HCT116 (cell line): ENCODE measurements around the gene SHANK1. TPM values are rescaled to one million over a fixed set of nuclear protein-coding genes. Genes with fewer than 3 reads are reported as not detected.

Source experiments
- ATAC-seq: fragments of 200-7000 bp; cut with Tn5 transposase; 2 replicates; pipeline ENCODE4 v1.9.1; 2020; ENCODE audit warnings: mild to moderate bottlenecking, moderate library complexity
- BruUV-seq: library from RNA; stranded (reverse); fragments of 400-500 nt; replicated peaks from 2 replicates; lab custom pipeline; 2021; lab: Mats Ljungman, UMichigan
- CTCF ChIA-PET: fragments of 300-600 bp; sonication (Branson Sonifier 250); formaldehyde crosslinking; loops from one replicate; lab custom pipeline; 2021; ENCODE audit warnings: antibody characterized with exemption; lab: Charles Lee
- POLR2A ChIA-PET: fragments of 300-600, 350-600 bp; sonication (Branson Sonifier 250); formaldehyde crosslinking; loops from one replicate; lab custom pipeline; 2021; ENCODE audit warnings: antibody characterized with exemption; lab: Charles Lee
- RAD21 ChIA-PET, 2 experiments: fragments of 300-600 bp; sonication (Branson Sonifier 250); formaldehyde crosslinking; loops; one replicate each; lab custom pipeline; 2023; ENCODE audit warnings: low total read pairs in 2 of 2; ENCODE audit not compliant: uncharacterized antibody in 2 of 2, unreplicated experiment in 2 of 2, low non-redundant PET in 1 of 2; lab: Charles Lee
- DNase-seq: peaks from one replicate; pipeline ENCODE4 v3.0.0-alpha.2; 2010; ENCODE audit warnings: low read depth, low spot score
- H2AFZ ChIP-seq: fragments of 200-600 bp; shearing (Covaris generic), sonication (generic); 2 replicates; pipeline ENCODE4 v1.6.1; 2017; ENCODE audit warnings: low read depth, mixed run types, mixed read lengths, antibody characterized with exemption, low read length; ENCODE audit not compliant: poor library complexity, severe bottlenecking
- H3K27ac ChIP-seq: 2 replicates; pipeline ENCODE4 v1.5.1; 2012; ENCODE audit warnings: low read depth, low read length
- H3K27me3 ChIP-seq: fragments of 200-600 bp; sonication (generic); 2 replicates; pipeline ENCODE4 v1.6.1; 2016; ENCODE audit warnings: mixed run types, low read length, mixed read lengths; ENCODE audit not compliant: insufficient read depth
- H3K36me3 ChIP-seq, 2 experiments: fragments of 200-500 bp in 1 of 2; fragments of 200-600 bp in 1 of 2; sonication (Bioruptor generic) in 1 of 2; sonication (generic) in 1 of 2; 2 replicates each; pipeline versions ENCODE4 v1.5.1 to v1.6.1; 2014 to 2016; ENCODE audit warnings: low read length in 2 of 2, inconsistent platforms in 1 of 2, mixed read lengths in 1 of 2, mixed run types in 1 of 2; ENCODE audit not compliant: insufficient read depth in 2 of 2, control insufficient read depth in 1 of 2
- H3K4me1 ChIP-seq, 2 experiments: fragments of 200-600 bp in 1 of 2; sonication (generic) in 1 of 2; 2 replicates each; pipeline versions ENCODE4 v1.5.1 to v1.6.1; 2012 to 2017; ENCODE audit warnings: low read length in 2 of 2, inconsistent platforms in 1 of 2, mild to moderate bottlenecking in 1 of 2, mixed read lengths in 1 of 2, mixed run types in 1 of 2, moderate library complexity in 1 of 2; ENCODE audit not compliant: insufficient read depth in 2 of 2, control insufficient read depth in 1 of 2
- H3K4me2 ChIP-seq: fragments of 200-600 bp; sonication (generic); 2 replicates; pipeline ENCODE4 v1.6.1; 2017; ENCODE audit warnings: mixed run types, low read length, mixed read lengths
- H3K4me3 ChIP-seq, 2 experiments: fragments of 200-600 bp in 1 of 2; sonication (generic) in 1 of 2; replicated peaks in 1 of 2; 2 replicates each; pipeline ENCODE4 v1.5.1; 2011 to 2016; ENCODE audit warnings: low read length in 2 of 2, control low read depth in 1 of 2, low read depth in 1 of 2, mild to moderate bottlenecking in 1 of 2, mixed read lengths in 1 of 2, mixed run types in 1 of 2
- H3K79me2 ChIP-seq: fragments of 200-600 bp; sonication (generic); 2 replicates; pipeline ENCODE4 v1.6.1; 2017; ENCODE audit warnings: mild to moderate bottlenecking, mixed run types, low read length, moderate library complexity, mixed read lengths; ENCODE audit not compliant: insufficient read depth
- H3K9ac ChIP-seq: fragments of 200-600 bp; sonication (generic); 2 replicates; pipeline ENCODE4 v1.6.1; 2016; ENCODE audit warnings: low read length, mixed read lengths
- H3K9me2 ChIP-seq: fragments of 200-600 bp; sonication (generic), shearing (Covaris generic); 2 replicates; pipeline ENCODE4 v1.6.1; 2017; ENCODE audit warnings: mixed run types, mild to moderate bottlenecking, moderate library complexity; ENCODE audit not compliant: insufficient read depth
- H3K9me3 ChIP-seq, 2 experiments: fragments of 200-500 bp in 1 of 2; fragments of 200-600 bp in 1 of 2; sonication (Bioruptor generic) in 1 of 2; sonication (generic) in 1 of 2; 2 replicates each; pipeline ENCODE4 v1.6.1; 2014 to 2017; ENCODE audit warnings: low read length in 2 of 2, mixed read lengths in 2 of 2, inconsistent platforms in 1 of 2, low read depth in 1 of 2, mild to moderate bottlenecking in 1 of 2, mixed run types in 1 of 2, moderate library complexity in 1 of 2; ENCODE audit not compliant: control insufficient read depth in 1 of 2, insufficient read depth in 1 of 2
- H4K20me1 ChIP-seq: fragments of 200-600 bp; sonication (generic), shearing (Covaris generic); 2 replicates; pipeline ENCODE4 v1.6.1; 2017; ENCODE audit warnings: mixed run types, mild to moderate bottlenecking, moderate library complexity; ENCODE audit not compliant: insufficient read depth
- ATF3 ChIP-seq: IDR thresholded peaks from 2 replicates; pipeline ENCODE4 v1.6.1; 2012
- CBX3 ChIP-seq: IDR thresholded peaks from 2 replicates; pipeline ENCODE4 v1.6.1; 2012; ENCODE audit warnings: low read depth
- EGR1 ChIP-seq: IDR thresholded peaks from 2 replicates; pipeline ENCODE4 v1.6.1; 2012; ENCODE audit warnings: low read depth
- ELF1 ChIP-seq: IDR thresholded peaks from 2 replicates; pipeline ENCODE4 v1.6.1; 2012; ENCODE audit warnings: low read depth, borderline replicate concordance
- EZH2 ChIP-seq: fragments of 200-600 bp; sonication (generic); IDR thresholded peaks from 2 replicates; pipeline ENCODE4 v1.6.1; 2017; ENCODE audit warnings: antibody characterized with exemption, mixed run types
- MAX ChIP-seq: IDR thresholded peaks from 2 replicates; pipeline ENCODE4 v1.6.1; 2012
- POLR2A ChIP-seq: IDR thresholded peaks from 2 replicates; pipeline ENCODE4 v1.7.0; 2011; ENCODE audit warnings: borderline replicate concordance; ENCODE audit not compliant: insufficient read depth, insufficient read length; ENCODE audit errors: extremely low read depth
- POLR2AphosphoS5 ChIP-seq: IDR thresholded peaks from 2 replicates; pipeline ENCODE4 v1.6.1; 2011; ENCODE audit warnings: mild to moderate bottlenecking, low read depth, low read length, moderate library complexity
- SP1 ChIP-seq: IDR thresholded peaks from 2 replicates; pipeline ENCODE4 v1.6.1; 2012; ENCODE audit warnings: low read depth
- SRF ChIP-seq: IDR thresholded peaks from 2 replicates; pipeline ENCODE4 v1.6.1; 2012; ENCODE audit warnings: low read depth
- YY1 ChIP-seq: IDR thresholded peaks from 2 replicates; pipeline ENCODE4 v1.6.1; 2011; ENCODE audit warnings: low read length, low read depth, moderate library complexity, mild to moderate bottlenecking; ENCODE audit not compliant: insufficient replicate concordance; ENCODE audit errors: extremely low read depth
- ZNF274 ChIP-seq: fragments of 200-500 bp; sonication (Bioruptor generic); IDR thresholded peaks from 2 replicates; pipeline ENCODE4 v1.6.1; 2014; ENCODE audit warnings: mild to moderate bottlenecking, low read depth, low read length, inconsistent platforms
- intact Hi-C: fragments of 100-400 bp; cut with micrococcal nuclease; formaldehyde crosslinking; loops from 2 replicates; pipeline ENCODE4 v1.10.0; 2022
- total RNA-seq: library from RNA; stranded (reverse); gene quantifications from one replicate; pipeline ENCODE4 v1.2.1, GENCODE V29; 2021; ENCODE audit not compliant: unreplicated experiment

SHANK1 gene
- total RNA-seq, 1 experiment from 2014 or later, result 3.0 TPM

- Histone ChIP-seq H3K4me3 (no peak overlapping the region), H3K27ac (no peak overlapping the region), H3K36me3 (no peaks in the 10 kb centered on the region), H3K4me1 (peaks cover under 1 to 25% of the 10 kb centered on the region in 2 experiments; a peak in 3 of 4 replicates), H3K9ac (no peak overlapping the region), H3K4me2 (no peak overlapping the region), H3K27me3 (no peaks in the 10 kb centered on the region), H3K9me2 (no peaks in the 10 kb centered on the region), H3K79me2 (no peaks in the 10 kb centered on the region), H2AFZ (no peak overlapping the region), H4K20me1 (no peaks in the 10 kb centered on the region), H3K9me3 (no peaks in the 10 kb centered on the region)
- CTCF ChIA-PET, result interaction anchor here (0.7 to 1.2 kb wide), 2 partner anchors 11 to 12 kb away, joined by 3 read pairs; no protein-coding TSS in a partner anchor
- RAD21 ChIA-PET, result no interaction called here
- intact Hi-C loops, result no loop called here
- POLR2A ChIA-PET, result interaction anchor here (0.6 kb wide), 1 partner anchor 45 kb away, joined by 5 read pairs; no protein-coding TSS in a partner anchor
- ATAC-seq (no peak), DNase-seq (no peak)
- BruUV-seq, result no TSS peak
- TF ChIP-seq CBX3, result no peak
- TF ChIP-seq EZH2, result no peak
- no peak for TF ChIP-seq SP1
- TF ChIP-seq SRF, result no peak
- no peak for TF ChIP-seq ELF1
- TF ChIP-seq ZNF274, result no peak
- no peak for TF ChIP-seq YY1
- no peak for TF ChIP-seq EGR1
- TF ChIP-seq POLR2AphosphoS5, result no peak
- TF ChIP-seq POLR2A, result no peak
- no peak for TF ChIP-seq MAX
- no peak for TF ChIP-seq ATF3
Measured at GRCh38 chr19:50716178-50717025, 3.2 kb downstream of the SHANK1 start.
